ENCODE measurements around the gene GDI1. TPM values are rescaled to one million over a fixed set of nuclear protein-coding genes. Genes with fewer than 3 reads are reported as not detected.
A peak's percentile ranks its signal among the peaks of the same experiment; 100 is the strongest.

The GDI1 gene
- polyA plus RNA-seq, 1 of the 3 experiments (the other 2 are of a cell fraction) = 408 TPM

DNA sequence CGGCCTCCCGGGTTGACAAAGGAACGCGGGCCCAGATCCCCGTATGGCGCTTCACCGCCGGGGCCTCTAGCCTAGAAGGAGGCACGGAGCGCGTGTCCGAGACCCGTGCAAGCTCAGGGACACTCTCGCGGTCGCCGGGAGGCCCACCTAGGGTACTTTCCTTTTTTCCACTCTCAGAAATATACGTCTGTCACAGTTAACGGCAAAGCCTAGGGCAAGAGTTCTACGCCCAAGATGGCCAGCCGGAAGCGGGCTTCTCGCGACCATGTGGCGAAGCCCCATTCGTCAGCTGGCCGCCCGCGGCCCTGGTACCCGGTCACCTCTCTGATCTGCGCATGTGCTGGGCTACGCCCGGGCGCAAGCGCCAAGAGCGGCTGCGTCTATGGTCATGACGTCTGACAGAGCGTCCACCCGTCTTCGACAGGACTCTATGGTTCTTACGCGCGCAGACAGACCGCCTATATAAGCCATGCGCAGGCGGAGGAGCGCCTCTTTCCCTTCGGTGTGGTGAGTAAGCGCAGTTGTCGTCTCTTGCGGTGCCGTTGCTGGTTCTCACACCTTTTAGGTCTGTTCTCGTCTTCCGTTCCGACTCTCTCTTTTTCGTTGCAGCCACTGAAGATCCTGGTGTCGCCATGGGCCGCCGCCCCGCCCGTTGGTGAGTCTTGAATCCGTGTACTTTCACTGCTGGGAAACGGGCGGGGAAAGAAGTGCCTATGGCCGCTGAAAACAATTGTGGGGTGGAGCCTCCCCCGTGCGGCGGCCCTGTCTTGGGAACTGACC is 38.9 kb upstream of the GDI1 start, which contains the start of gene RPL10 (continued):
- TF ChIP-seq, protein P1, sequence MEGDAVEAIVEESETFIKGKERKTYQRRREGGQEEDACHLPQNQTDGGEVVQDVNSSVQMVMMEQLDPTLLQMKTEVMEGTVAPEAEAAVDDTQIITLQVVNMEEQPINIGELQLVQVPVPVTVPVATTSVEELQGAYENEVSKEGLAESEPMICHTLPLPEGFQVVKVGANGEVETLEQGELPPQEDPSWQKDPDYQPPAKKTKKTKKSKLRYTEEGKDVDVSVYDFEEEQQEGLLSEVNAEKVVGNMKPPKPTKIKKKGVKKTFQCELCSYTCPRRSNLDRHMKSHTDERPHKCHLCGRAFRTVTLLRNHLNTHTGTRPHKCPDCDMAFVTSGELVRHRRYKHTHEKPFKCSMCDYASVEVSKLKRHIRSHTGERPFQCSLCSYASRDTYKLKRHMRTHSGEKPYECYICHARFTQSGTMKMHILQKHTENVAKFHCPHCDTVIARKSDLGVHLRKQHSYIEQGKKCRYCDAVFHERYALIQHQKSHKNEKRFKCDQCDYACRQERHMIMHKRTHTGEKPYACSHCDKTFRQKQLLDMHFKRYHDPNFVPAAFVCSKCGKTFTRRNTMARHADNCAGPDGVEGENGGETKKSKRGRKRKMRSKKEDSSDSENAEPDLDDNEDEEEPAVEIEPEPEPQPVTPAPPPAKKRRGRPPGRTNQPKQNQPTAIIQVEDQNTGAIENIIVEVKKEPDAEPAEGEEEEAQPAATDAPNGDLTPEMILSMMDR (IDR thresholded peaks at IDR 0.05) = no peak
- no peak for TF ChIP-seq TCF12 (IDR thresholded peaks at IDR 0.05)
- TF ChIP-seq, protein P2, sequence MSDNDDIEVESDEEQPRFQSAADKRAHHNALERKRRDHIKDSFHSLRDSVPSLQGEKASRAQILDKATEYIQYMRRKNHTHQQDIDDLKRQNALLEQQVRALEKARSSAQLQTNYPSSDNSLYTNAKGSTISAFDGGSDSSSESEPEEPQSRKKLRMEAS (IDR thresholded peaks at IDR 0.05; ENCODE audit: low read depth) = peak; percentile 91
- peak; percentile 46; the same call in 1 of the 2 replicates for TF ChIP-seq ELF1 (IDR thresholded peaks at IDR 0.05)

DNA sequence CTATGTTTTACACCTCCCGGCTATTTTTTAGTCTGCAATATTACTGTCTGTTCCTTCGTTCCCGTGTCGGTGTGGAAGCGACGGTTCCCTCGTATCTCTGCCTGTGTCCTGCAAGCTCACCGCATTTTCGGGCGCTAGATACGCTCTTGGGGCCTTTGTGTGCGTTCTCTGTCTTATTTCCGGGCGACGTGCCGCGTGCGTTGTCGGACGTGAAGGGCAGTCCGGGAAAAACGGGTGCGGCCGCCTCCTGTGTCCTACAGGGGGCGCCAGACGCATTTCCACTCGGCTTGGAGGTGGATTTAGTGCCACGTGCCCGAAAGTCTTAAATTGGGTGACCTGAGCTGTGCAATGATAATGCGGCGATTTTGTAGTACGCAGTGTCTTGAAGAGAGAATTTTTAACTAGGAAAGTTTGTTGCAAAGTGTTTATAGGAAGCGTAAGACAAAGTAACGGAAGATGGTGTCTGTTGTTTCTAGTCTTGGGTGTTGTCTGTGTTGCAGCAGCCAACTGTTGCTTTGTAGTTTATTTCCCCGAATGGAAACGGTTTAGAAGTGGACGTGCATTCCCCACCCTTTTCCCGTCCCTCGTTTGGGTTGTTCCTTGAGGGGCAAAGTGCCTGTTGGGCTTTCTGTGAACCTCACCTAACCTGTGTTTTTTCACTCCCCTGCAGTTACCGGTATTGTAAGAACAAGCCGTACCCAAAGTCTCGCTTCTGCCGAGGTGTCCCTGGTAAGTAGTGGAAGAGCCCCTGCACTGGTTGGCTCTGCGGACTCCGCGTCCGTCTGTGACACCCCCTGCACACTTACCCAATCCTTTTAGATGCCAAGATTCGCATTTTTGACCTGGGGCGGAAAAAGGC is 38.1 kb upstream of the GDI1 start:
- Histone ChIP-seq H3K9ac (peak overlapping the region; percentile 100), H3K4me2 (peak overlapping the region; percentile 77), H3K27ac (ENCODE audit: low read depth in 2 of 2, low read length in 1 of 2) (peak overlapping the region; percentile 95 to 96), H2AFZ (ENCODE audit: low read depth) (no peak overlapping the region), H3K79me2 (ENCODE audit: insufficient read depth) (peaks cover 22% of the 10 kb centered on the region), H4K20me1 (ENCODE audit: insufficient read depth) (peaks cover 34% of the 10 kb centered on the region), H3F3A (replicated peaks; ENCODE audit: insufficient read depth) (peaks cover 41% of the 10 kb centered on the region), H3K4me1 (ENCODE audit: control insufficient read depth in 1 of 2, insufficient read depth in 2 of 2, low read depth in 1 of 2, low read length in 1 of 2) (peaks cover 0 to 6% of the 10 kb centered on the region in 2 experiments; a peak in 1 of 4 replicates), H3K4me3 (ENCODE audit: low read depth in 2 of 2, low read length in 1 of 2) (peak overlapping the region; percentile 81), H3K9me2 (no peaks in the 10 kb centered on the region), H3K36me3 (replicated peaks in 1 of 2; ENCODE audit: control insufficient read depth in 1 of 2, insufficient read depth in 2 of 2, low read length in 1 of 2) (peaks cover 16 to 18% of the 10 kb centered on the region in 2 experiments), H3K9me3 (no peaks in the 10 kb centered on the region), H3K27me3 (ENCODE audit: insufficient read depth) (no peaks in the 10 kb centered on the region)
- ChIA-PET CTCF (interaction anchor here (0.7 to 2.5 kb wide), 13 partner anchors 10 to 144 kb away, joined by 3 to 10 read pairs (median 4); partner anchors contain the start of genes ATP6AP1, DNASE1L1, LAGE3 and UBL4A), POLR2A (interaction anchor here (1.0 to 3.3 kb wide), 16 partner anchors 11 to 134 kb away, joined by 3 to 25 read pairs (median 5); partner anchors contain the start of genes ATP6AP1, DNASE1L1, FAM50A and LAGE3)
- 23% methylated on average over 49 of the region's 49 CpGs for WGBS (ENCODE audit: low lambda C conversion rate)
- peak; percentile 62 for DNase-seq
- TF ChIP-seq, protein P3, sequence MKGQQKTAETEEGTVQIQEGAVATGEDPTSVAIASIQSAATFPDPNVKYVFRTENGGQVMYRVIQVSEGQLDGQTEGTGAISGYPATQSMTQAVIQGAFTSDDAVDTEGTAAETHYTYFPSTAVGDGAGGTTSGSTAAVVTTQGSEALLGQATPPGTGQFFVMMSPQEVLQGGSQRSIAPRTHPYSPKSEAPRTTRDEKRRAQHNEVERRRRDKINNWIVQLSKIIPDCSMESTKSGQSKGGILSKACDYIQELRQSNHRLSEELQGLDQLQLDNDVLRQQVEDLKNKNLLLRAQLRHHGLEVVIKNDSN (IDR thresholded peaks at IDR 0.05; ENCODE audit: borderline replicate concordance, low read depth) = peak; percentile 47; the same call in 1 of the 2 replicates
- no peak for TF ChIP-seq GATA2 (CRISPR knock-in tag; IDR thresholded peaks at IDR 0.05)
- TF ChIP-seq NFIC (IDR thresholded peaks at IDR 0.05; ENCODE audit: borderline replicate concordance) = no peak
- TF ChIP-seq MXI1 (IDR thresholded peaks at IDR 0.05; ENCODE audit: low read depth, low read length) = peak; percentile 96
- TF ChIP-seq CHD2 (IDR thresholded peaks at IDR 0.05; ENCODE audit: low read length, partially characterized antibody) = no peak
- no peak for TF ChIP-seq YY1 (IDR thresholded peaks at IDR 0.05; ENCODE audit: low read depth)
- TF ChIP-seq FOXM1 (IDR thresholded peaks at IDR 0.05; ENCODE audit: low read depth) = no peak
- TF ChIP-seq, protein P4, sequence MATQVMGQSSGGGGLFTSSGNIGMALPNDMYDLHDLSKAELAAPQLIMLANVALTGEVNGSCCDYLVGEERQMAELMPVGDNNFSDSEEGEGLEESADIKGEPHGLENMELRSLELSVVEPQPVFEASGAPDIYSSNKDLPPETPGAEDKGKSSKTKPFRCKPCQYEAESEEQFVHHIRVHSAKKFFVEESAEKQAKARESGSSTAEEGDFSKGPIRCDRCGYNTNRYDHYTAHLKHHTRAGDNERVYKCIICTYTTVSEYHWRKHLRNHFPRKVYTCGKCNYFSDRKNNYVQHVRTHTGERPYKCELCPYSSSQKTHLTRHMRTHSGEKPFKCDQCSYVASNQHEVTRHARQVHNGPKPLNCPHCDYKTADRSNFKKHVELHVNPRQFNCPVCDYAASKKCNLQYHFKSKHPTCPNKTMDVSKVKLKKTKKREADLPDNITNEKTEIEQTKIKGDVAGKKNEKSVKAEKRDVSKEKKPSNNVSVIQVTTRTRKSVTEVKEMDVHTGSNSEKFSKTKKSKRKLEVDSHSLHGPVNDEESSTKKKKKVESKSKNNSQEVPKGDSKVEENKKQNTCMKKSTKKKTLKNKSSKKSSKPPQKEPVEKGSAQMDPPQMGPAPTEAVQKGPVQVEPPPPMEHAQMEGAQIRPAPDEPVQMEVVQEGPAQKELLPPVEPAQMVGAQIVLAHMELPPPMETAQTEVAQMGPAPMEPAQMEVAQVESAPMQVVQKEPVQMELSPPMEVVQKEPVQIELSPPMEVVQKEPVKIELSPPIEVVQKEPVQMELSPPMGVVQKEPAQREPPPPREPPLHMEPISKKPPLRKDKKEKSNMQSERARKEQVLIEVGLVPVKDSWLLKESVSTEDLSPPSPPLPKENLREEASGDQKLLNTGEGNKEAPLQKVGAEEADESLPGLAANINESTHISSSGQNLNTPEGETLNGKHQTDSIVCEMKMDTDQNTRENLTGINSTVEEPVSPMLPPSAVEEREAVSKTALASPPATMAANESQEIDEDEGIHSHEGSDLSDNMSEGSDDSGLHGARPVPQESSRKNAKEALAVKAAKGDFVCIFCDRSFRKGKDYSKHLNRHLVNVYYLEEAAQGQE (IDR thresholded peaks at IDR 0.05; ENCODE audit: low read depth, low read length) = no peak
- no peak for TF ChIP-seq EZH2phosphoT487 (IDR thresholded peaks at IDR 0.05; ENCODE audit: borderline replicate concordance, low read depth)
- TF ChIP-seq TEAD4 (IDR thresholded peaks at IDR 0.05; ENCODE audit: borderline replicate concordance, insufficient read depth) = no peak
- no peak for TF ChIP-seq TCF12 (IDR thresholded peaks at IDR 0.05)
- TF ChIP-seq SMC3 (IDR thresholded peaks at IDR 0.05; ENCODE audit: low read depth, low read length) = peak; percentile 37; the same call in 1 of the 2 replicates
- TF ChIP-seq RAD21 (IDR thresholded peaks at IDR 0.05; ENCODE audit: low read length) = peak; percentile 50
- TF ChIP-seq SIN3A (IDR thresholded peaks at IDR 0.05; ENCODE audit: borderline replicate concordance, low read depth, low read length) = no peak
- no peak for TF ChIP-seq MEF2A (IDR thresholded peaks at IDR 0.05; ENCODE audit: borderline replicate concordance, low read depth)
- TF ChIP-seq, protein P5, sequence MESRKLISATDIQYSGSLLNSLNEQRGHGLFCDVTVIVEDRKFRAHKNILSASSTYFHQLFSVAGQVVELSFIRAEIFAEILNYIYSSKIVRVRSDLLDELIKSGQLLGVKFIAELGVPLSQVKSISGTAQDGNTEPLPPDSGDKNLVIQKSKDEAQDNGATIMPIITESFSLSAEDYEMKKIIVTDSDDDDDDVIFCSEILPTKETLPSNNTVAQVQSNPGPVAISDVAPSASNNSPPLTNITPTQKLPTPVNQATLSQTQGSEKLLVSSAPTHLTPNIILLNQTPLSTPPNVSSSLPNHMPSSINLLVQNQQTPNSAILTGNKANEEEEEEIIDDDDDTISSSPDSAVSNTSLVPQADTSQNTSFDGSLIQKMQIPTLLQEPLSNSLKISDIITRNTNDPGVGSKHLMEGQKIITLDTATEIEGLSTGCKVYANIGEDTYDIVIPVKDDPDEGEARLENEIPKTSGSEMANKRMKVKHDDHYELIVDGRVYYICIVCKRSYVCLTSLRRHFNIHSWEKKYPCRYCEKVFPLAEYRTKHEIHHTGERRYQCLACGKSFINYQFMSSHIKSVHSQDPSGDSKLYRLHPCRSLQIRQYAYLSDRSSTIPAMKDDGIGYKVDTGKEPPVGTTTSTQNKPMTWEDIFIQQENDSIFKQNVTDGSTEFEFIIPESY (IDR thresholded peaks at IDR 0.05; ENCODE audit: borderline replicate concordance, low read depth) = no peak
- TF ChIP-seq GABPA (IDR thresholded peaks at IDR 0.05; ENCODE audit: low read depth) = no peak
